Mesenchymal stem cell (in vitro differentiated cells and primary cell): ENCODE measurements around the gene KRTAP4-16.
"Not testable (repeated sequence)": the region's sequence is repeated elsewhere in the genome, so short reads cannot be mapped to it uniquely, and the experiment has no call there.

Experiments
- DNase-seq: peaks from one replicate; pipeline ENCODE4 v3.0.0-alpha.2; 2013
- H2AFZ ChIP-seq: one replicate; pipeline ENCODE4 v1.6.1; 2013; ENCODE audit warnings: low read depth, mild to moderate bottlenecking, control low read depth, inconsistent platforms, low read length, moderate library complexity
- H2AK5ac ChIP-seq: 2 replicates; pipeline ENCODE4 v1.6.1; 2013; ENCODE audit warnings: low read length, moderate library complexity, mild to moderate bottlenecking, inconsistent platforms; ENCODE audit not compliant: severe bottlenecking
- H2BK120ac ChIP-seq: one replicate; pipeline ENCODE4 v1.6.1; 2013; ENCODE audit warnings: low read depth, mild to moderate bottlenecking, inconsistent platforms, low read length, moderate library complexity
- H2BK12ac ChIP-seq, 2 experiments: one replicate each; pipeline ENCODE4 v1.6.1; 2013; ENCODE audit warnings: inconsistent platforms in 2 of 2, low read length in 2 of 2, mild to moderate bottlenecking in 2 of 2, moderate library complexity in 2 of 2, control low read depth in 1 of 2
- H2BK15ac ChIP-seq: one replicate; pipeline ENCODE4 v1.6.1; 2013; ENCODE audit warnings: mild to moderate bottlenecking, low read depth, inconsistent platforms; ENCODE audit not compliant: poor library complexity, severe bottlenecking
- H2BK5ac ChIP-seq: 2 replicates; pipeline ENCODE4 v1.6.1; 2013; ENCODE audit warnings: low read depth, mild to moderate bottlenecking, low read length, control low read depth, inconsistent platforms; ENCODE audit not compliant: poor library complexity, severe bottlenecking
- H3K14ac ChIP-seq, 2 experiments: one replicate each; pipeline ENCODE4 v1.6.1; 2013; ENCODE audit warnings: inconsistent platforms in 2 of 2, low read length in 2 of 2, control low read depth in 1 of 2, mild to moderate bottlenecking in 1 of 2, moderate library complexity in 1 of 2
- H3K18ac ChIP-seq, 2 experiments: one replicate each; pipeline ENCODE4 v1.6.1; 2013; ENCODE audit warnings: inconsistent platforms in 2 of 2, low read length in 2 of 2, control low read depth in 1 of 2, low read depth in 1 of 2, mild to moderate bottlenecking in 1 of 2
- H3K23ac ChIP-seq, 2 experiments: one replicate each; pipeline ENCODE4 v1.6.1; 2013; ENCODE audit warnings: inconsistent platforms in 2 of 2, low read length in 2 of 2, mild to moderate bottlenecking in 2 of 2, moderate library complexity in 2 of 2, control low read depth in 1 of 2
- H3K27ac ChIP-seq: 2 replicates; pipeline ENCODE4 v1.5.1; 2013; ENCODE audit warnings: mild to moderate bottlenecking, moderate library complexity, low read length, control low read depth, inconsistent platforms; ENCODE audit not compliant: poor library complexity, severe bottlenecking
- H3K27me3 ChIP-seq, 2 experiments: 2 replicates each; pipeline versions ENCODE4 v1.6.1 to v1.7.0; 2013; ENCODE audit warnings: low read length in 2 of 2, mild to moderate bottlenecking in 2 of 2, moderate library complexity in 2 of 2, control low read depth in 1 of 2, inconsistent platforms in 1 of 2; ENCODE audit not compliant: control insufficient read depth in 1 of 2, insufficient read depth in 1 of 2
- H3K36me3 ChIP-seq, 2 experiments: 2 replicates each; pipeline versions ENCODE4 v1.6.1 to v1.7.0; 2013; ENCODE audit warnings: low read length in 2 of 2, control low read depth in 1 of 2, inconsistent platforms in 1 of 2, low read depth in 1 of 2, mild to moderate bottlenecking in 1 of 2; ENCODE audit not compliant: insufficient read depth in 2 of 2, control insufficient read depth in 1 of 2
- H3K4ac ChIP-seq, 2 experiments: one replicate each; pipeline ENCODE4 v1.6.1; 2013; ENCODE audit warnings: inconsistent platforms in 2 of 2, low read length in 2 of 2, mild to moderate bottlenecking in 2 of 2, moderate library complexity in 2 of 2, control low read depth in 1 of 2, low read depth in 1 of 2
- H3K4me1 ChIP-seq: 2 replicates; pipeline ENCODE4 v1.6.1; 2013; ENCODE audit warnings: low read depth, low read length, control low read depth; ENCODE audit not compliant: control insufficient read depth, insufficient read depth
- H3K4me2 ChIP-seq: 2 replicates; pipeline ENCODE4 v1.6.1; 2013; ENCODE audit warnings: low read length, mild to moderate bottlenecking, inconsistent platforms; ENCODE audit not compliant: poor library complexity, severe bottlenecking
- H3K4me3 ChIP-seq, 2 experiments: 2 replicates each; pipeline versions ENCODE4 v1.5.1 to v1.7.0; 2013; ENCODE audit warnings: low read length in 2 of 2, mild to moderate bottlenecking in 2 of 2, control low read depth in 1 of 2, low read depth in 1 of 2; ENCODE audit not compliant: insufficient read depth in 1 of 2
- H3K79me1 ChIP-seq: replicated peaks from 2 replicates; pipeline ENCODE4 v1.6.1; 2013; ENCODE audit warnings: mild to moderate bottlenecking, control low read depth, low read length, inconsistent platforms; ENCODE audit not compliant: poor library complexity, severe bottlenecking
- H3K9ac ChIP-seq: 2 replicates; pipeline ENCODE4 v1.7.0; 2013; ENCODE audit warnings: mild to moderate bottlenecking, low read length, moderate library complexity
- H3K9me3 ChIP-seq: 2 replicates; pipeline ENCODE4 v1.7.0; 2013; ENCODE audit warnings: mild to moderate bottlenecking, low read length; ENCODE audit not compliant: control insufficient read depth
- H4K8ac ChIP-seq: one replicate; pipeline ENCODE4 v1.6.1; 2013; ENCODE audit warnings: inconsistent platforms, mild to moderate bottlenecking, low read length, moderate library complexity
- H4K91ac ChIP-seq: one replicate; pipeline ENCODE4 v1.6.1; 2013; ENCODE audit warnings: mild to moderate bottlenecking, low read length, inconsistent platforms
- WGBS: methylation state at CpG from one replicate; pipeline ENCODE4 v1.1.7; 2013; ENCODE audit warnings: mixed read lengths; 5-methylcytosine and 5-hydroxymethylcytosine counted together

The KRTAP4-16 gene

GRCh38 chr17:41096055-41096454, 6.0 kb downstream of the KRTAP4-16 start:
- no peak overlapping the region for H3K18ac ChIP-seq
- H3K23ac ChIP-seq: no peak overlapping the region
- no peaks in the 10 kb centered on the region for H3K79me1 ChIP-seq
- no peak overlapping the region for H3K4me3 ChIP-seq
- no peaks in the 10 kb centered on the region for H3K36me3 ChIP-seq
- H3K4ac ChIP-seq: no peak overlapping the region
- no peak overlapping the region for H2BK15ac ChIP-seq
- DNase-seq: no peak
- no peak overlapping the region for H4K8ac ChIP-seq
- H3K4me1 ChIP-seq: peaks cover 9% of the 10 kb centered on the region
- no peak overlapping the region for H2BK5ac ChIP-seq
- no peak overlapping the region for H2AK5ac ChIP-seq
- no peaks in the 10 kb centered on the region for H3K27me3 ChIP-seq
- no peak overlapping the region for H3K9ac ChIP-seq
- H3K14ac ChIP-seq: no peak overlapping the region
- H3K9me3 ChIP-seq: no peaks in the 10 kb centered on the region
- no peak overlapping the region for H4K91ac ChIP-seq
- WGBS: 99% methylated on average over 7 of the region's 7 CpGs
- H2BK12ac ChIP-seq: no peak overlapping the region
- no peak overlapping the region for H2AFZ ChIP-seq
- H3K27ac ChIP-seq: no peak overlapping the region
- H3K4me2 ChIP-seq: no peak overlapping the region
- H2BK120ac ChIP-seq: no peak overlapping the region

DNA sequence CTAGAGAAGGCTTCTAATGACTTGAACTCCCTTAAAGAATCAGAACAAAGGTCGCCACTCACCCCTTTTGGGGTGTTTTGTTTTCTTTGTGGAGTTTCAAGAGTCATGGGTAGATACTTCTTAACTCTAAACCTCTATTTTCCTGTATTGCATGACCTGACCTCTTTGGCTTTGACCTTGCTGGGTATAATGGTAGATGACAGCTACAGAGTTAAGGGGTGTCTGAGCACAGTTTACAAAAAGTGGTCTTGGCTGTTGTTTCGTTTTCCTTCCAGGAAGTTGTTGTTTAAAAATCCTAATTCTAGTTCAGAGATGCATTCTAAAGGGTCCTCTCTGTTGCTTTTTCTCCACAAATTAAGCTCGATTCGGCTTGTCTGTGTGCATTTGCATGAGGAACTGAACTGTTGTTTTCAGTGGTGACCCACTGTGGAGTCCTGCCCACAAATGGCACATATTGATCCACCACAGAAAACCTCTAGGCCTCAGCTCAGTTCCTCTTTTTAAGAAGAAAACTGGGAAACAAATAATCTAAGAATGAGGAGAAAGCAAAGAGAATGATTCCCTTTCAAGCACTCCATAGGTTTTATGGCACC, 13.2 kb downstream of the KRTAP4-16 start:
- not testable (repeated sequence) for H3K4ac ChIP-seq, H3K79me1 ChIP-seq, H3K4me1 ChIP-seq, H2BK5ac ChIP-seq, H3K14ac ChIP-seq, H3K23ac ChIP-seq, H3K9ac ChIP-seq, H2AK5ac ChIP-seq, H4K91ac ChIP-seq, H3K4me2 ChIP-seq, H3K4me3 ChIP-seq, H3K27me3 ChIP-seq, H2BK120ac ChIP-seq, H3K36me3 ChIP-seq, H2BK15ac ChIP-seq, DNase-seq, H2AFZ ChIP-seq, H3K18ac ChIP-seq, H2BK12ac ChIP-seq, H4K8ac ChIP-seq, H3K27ac ChIP-seq, H3K9me3 ChIP-seq
- no CpG with 5 or more reads among the region's 4 CpGs for WGBS

- not testable (repeated sequence) for H2AFZ ChIP-seq, H3K23ac ChIP-seq, H3K4ac ChIP-seq, H3K36me3 ChIP-seq, H3K79me1 ChIP-seq, H4K8ac ChIP-seq, H2BK5ac ChIP-seq, H4K91ac ChIP-seq, H2BK120ac ChIP-seq, DNase-seq, H3K4me1 ChIP-seq, H3K4me2 ChIP-seq, H2BK12ac ChIP-seq, H3K9ac ChIP-seq, H3K9me3 ChIP-seq, H3K27me3 ChIP-seq, H3K4me3 ChIP-seq, H2BK15ac ChIP-seq
- peak within 1 kb of the TSS in 1 of 2 experiments; percentile 81 for H3K14ac ChIP-seq
- peak within 1 kb of the TSS in 1 of 2 experiments; percentile 57 for H3K18ac ChIP-seq
- WGBS: 85% methylated on average over 13 of the region's 14 CpGs
- peak within 1 kb of the TSS; percentile 39 for H2AK5ac ChIP-seq
- peak within 1 kb of the TSS; percentile 71 for H3K27ac ChIP-seq
Observed at GRCh38 chr17:41084100-41084856, 17.7 kb downstream of the KRTAP4-16 start, which contains the start of gene KRTAP4-7. TSS of gene KRTAP4-7 (plus strand) at chr17:41084150. CDS start at chr17:41084207, 57 bp downstream.

DNA sequence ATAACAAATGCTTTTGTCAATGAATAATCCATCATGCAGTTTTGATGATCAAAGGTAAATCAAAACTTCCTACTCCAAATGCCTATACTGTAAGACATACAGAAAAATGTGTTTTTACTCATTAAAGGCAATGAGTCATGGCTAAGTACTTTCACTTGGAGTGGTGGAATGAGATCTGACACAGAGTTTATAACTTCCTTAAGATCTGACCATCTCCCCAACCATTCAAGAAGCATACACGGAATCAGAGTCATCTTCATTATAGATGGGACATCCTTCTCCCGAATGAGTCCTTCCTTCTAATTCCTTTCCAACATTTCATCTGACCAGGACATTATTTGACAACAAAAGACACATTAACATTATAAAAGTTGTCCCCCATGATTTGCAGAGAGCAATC, 18.6 kb downstream of the KRTAP4-16 start:
- H3K14ac ChIP-seq, H3K23ac ChIP-seq, H3K27me3 ChIP-seq, H3K4ac ChIP-seq, H2BK12ac ChIP-seq, DNase-seq, H2BK120ac ChIP-seq, H3K79me1 ChIP-seq, H4K91ac ChIP-seq, H2BK15ac ChIP-seq, H2AK5ac ChIP-seq, H2BK5ac ChIP-seq, H3K4me1 ChIP-seq, H3K9me3 ChIP-seq, H3K4me3 ChIP-seq, H3K18ac ChIP-seq, H3K36me3 ChIP-seq, H3K9ac ChIP-seq, H4K8ac ChIP-seq, H3K4me2 ChIP-seq, H2AFZ ChIP-seq: not testable (repeated sequence)
- no CpG with 5 or more reads among the region's 2 CpGs for WGBS
- peak overlapping the region; percentile 71 for H3K27ac ChIP-seq
